ENCODE measurements around the gene IFITM1. TPM values are rescaled to one million over a fixed set of nuclear protein-coding genes. Genes with fewer than 3 reads are reported as not detected.
A peak's percentile ranks its signal among the peaks of the same experiment; 100 is the strongest.

Gene IFITM1
- polyA plus RNA-seq, 1 donor (not counting 4 experiments of a cell fraction or from before 2014, with no cell fraction given): 333 TPM

- Histone ChIP-seq H3K27me3 (ENCODE audit: control insufficient read depth, extremely low read depth, insufficient read depth, low read length) (peaks cover 6% of the 10 kb centered on the region), H3K4me1 (ENCODE audit: control insufficient read depth, extremely low read depth, insufficient read depth, low read length) (peaks cover 7% of the 10 kb centered on the region), H3K36me3 (ENCODE audit: control insufficient read depth in 2 of 2, extremely low read depth in 1 of 2, insufficient read depth in 2 of 2, low read length in 2 of 2) (no peaks in the 10 kb centered on the region), H3K9me3 (ENCODE audit: control insufficient read depth, low read depth, low read length) (no peaks in the 10 kb centered on the region), H2AFZ (ENCODE audit: control insufficient read depth, low read length) (no peak overlapping the region), H3K9me1 (ENCODE audit: control insufficient read depth, extremely low read depth, insufficient read depth, low read length) (no peaks in the 10 kb centered on the region), H3K27ac (ENCODE audit: control insufficient read depth, insufficient read depth, low read length) (peak overlapping the region; percentile 36), H3K4me2 (ENCODE audit: control insufficient read depth, extremely low read depth, insufficient read depth, low read depth, low read length) (peak overlapping the region; percentile 54), H4K20me1 (ENCODE audit: control insufficient read depth, extremely low read depth, insufficient read depth, low read length) (no peaks in the 10 kb centered on the region), H3K79me2 (ENCODE audit: control insufficient read depth, insufficient read depth, low read length) (no peaks in the 10 kb centered on the region), H3K4me3 (ENCODE audit: control insufficient read depth in 2 of 3, extremely low read depth in 1 of 3, insufficient read depth in 2 of 3, low read depth in 1 of 3, low read length in 3 of 3) (no peak overlapping the region), H3K9ac (ENCODE audit: control insufficient read depth, extremely low read depth, insufficient read depth, low read length) (no peak overlapping the region)
- TF ChIP-seq CTCF (optimal IDR thresholded peaks at IDR 0.05 in 1 of 3, IDR thresholded peaks at IDR 0.05 in 1 of 3, conservative IDR thresholded peaks at IDR 0.05 in 1 of 3; ENCODE audit: extremely low read depth in 1 of 3, insufficient read depth in 2 of 3, low read length in 3 of 3) (peak in 2 of 3 experiments; percentile 18 to 39), EZH2 (IDR thresholded peaks at IDR 0.05; ENCODE audit: low read length) (no peak)
- DNase-seq (ENCODE audit: low read depth, low spot score) (no peak), FAIRE-seq (no peak)
- dilution Hi-C loops (cut with MboI; ENCODE audit: extremely low pct_ligation_motif_present, low sequenced_read_pairs): no loop called here
These were observed 44.5 kb upstream of the IFITM1 start for GRCh38 chr11:269146-269890.

GRCh38 chr11:270451-271318 is 43.2 kb upstream of the IFITM1 start:
- no peak overlapping the region for H3K9ac ChIP-seq (ENCODE audit: control insufficient read depth, extremely low read depth, insufficient read depth, low read length)
- no peak for TF ChIP-seq EZH2 (IDR thresholded peaks at IDR 0.05; ENCODE audit: low read length)
- TF ChIP-seq CTCF (optimal IDR thresholded peaks at IDR 0.05 in 1 of 3, IDR thresholded peaks at IDR 0.05 in 1 of 3, conservative IDR thresholded peaks at IDR 0.05 in 1 of 3; ENCODE audit: extremely low read depth in 1 of 3, insufficient read depth in 2 of 3, low read length in 3 of 3): no peak
- H3K79me2 ChIP-seq (ENCODE audit: control insufficient read depth, insufficient read depth, low read length): no peaks in the 10 kb centered on the region
- no peaks in the 10 kb centered on the region for H3K36me3 ChIP-seq (ENCODE audit: control insufficient read depth in 2 of 2, extremely low read depth in 1 of 2, insufficient read depth in 2 of 2, low read length in 2 of 2)
- H3K27ac ChIP-seq (ENCODE audit: control insufficient read depth, insufficient read depth, low read length): no peak overlapping the region
- peaks cover 7% of the 10 kb centered on the region for H3K4me1 ChIP-seq (ENCODE audit: control insufficient read depth, extremely low read depth, insufficient read depth, low read length)
- no peak overlapping the region for H3K4me2 ChIP-seq (ENCODE audit: control insufficient read depth, extremely low read depth, insufficient read depth, low read depth, low read length)
- no peaks in the 10 kb centered on the region for H4K20me1 ChIP-seq (ENCODE audit: control insufficient read depth, extremely low read depth, insufficient read depth, low read length)
- H3K4me3 ChIP-seq (ENCODE audit: control insufficient read depth in 2 of 3, extremely low read depth in 1 of 3, insufficient read depth in 2 of 3, low read depth in 1 of 3, low read length in 3 of 3): no peak overlapping the region
- DNase-seq (ENCODE audit: low read depth, low spot score) (no peak), FAIRE-seq (no peak)
- dilution Hi-C loops (cut with MboI; ENCODE audit: extremely low pct_ligation_motif_present, low sequenced_read_pairs): no loop called here
- H2AFZ ChIP-seq (ENCODE audit: control insufficient read depth, low read length): no peak overlapping the region
- no peaks in the 10 kb centered on the region for H3K9me3 ChIP-seq (ENCODE audit: control insufficient read depth, low read depth, low read length)
- peaks cover 6% of the 10 kb centered on the region for H3K27me3 ChIP-seq (ENCODE audit: control insufficient read depth, extremely low read depth, insufficient read depth, low read length)
- H3K9me1 ChIP-seq (ENCODE audit: control insufficient read depth, extremely low read depth, insufficient read depth, low read length): no peaks in the 10 kb centered on the region

Data from keratinocyte (primary cell).